HEK293 (cell line): ENCODE data around the gene ABHD17A.

Experiments
- CTCF ChIA-PET: fragments of 350-600 bp; formaldehyde crosslinking; extraction: SDS; loops from one replicate; lab custom pipeline; 2021; ENCODE audit warnings: antibody characterized with exemption; lab: Yijun Ruan, JAX
- POLR2A ChIA-PET: fragments of 300-600 bp; formaldehyde crosslinking; extraction: SDS; loops from one replicate; lab custom pipeline; 2020; ENCODE audit warnings: antibody characterized with exemption, inconsistent platforms; lab: Yijun Ruan, JAX
- H3K27ac ChIP-seq: fragments of 200-500 bp; sonication (Bioruptor generic); 2 replicates; pipeline ENCODE4 v1.5.1; 2014; ENCODE audit warnings: low read depth, low read length, control low read depth, inconsistent platforms; ENCODE audit errors: extremely low read depth
- H3K36me3 ChIP-seq, 2 experiments: fragments of 200-500 bp in 1 of 2; sonication (Bioruptor generic) in 1 of 2; 1 replicate in 1 of 2; 2 replicates in 1 of 2; pipeline ENCODE4 v1.5.1; 2014 to 2017; ENCODE audit warnings: inconsistent platforms in 2 of 2, low read length in 2 of 2; ENCODE audit not compliant: control insufficient read depth in 2 of 2, insufficient read depth in 1 of 2
- H3K4me1 ChIP-seq: fragments of 200-500 bp; sonication (Bioruptor generic); 2 replicates; pipeline ENCODE4 v1.5.1; 2014; ENCODE audit warnings: mild to moderate bottlenecking, low read length, inconsistent platforms; ENCODE audit not compliant: control insufficient read depth, insufficient read depth
- H3K4me3 ChIP-seq: 2 replicates; pipeline ENCODE4 v1.5.1; 2011; ENCODE audit warnings: low read depth, mild to moderate bottlenecking, control low read depth, low read length, moderate library complexity
- H3K9me3 ChIP-seq: fragments of 200-500 bp; sonication (Bioruptor generic); 2 replicates; pipeline ENCODE4 v1.5.1; 2014; ENCODE audit warnings: low read depth, low read length, inconsistent platforms; ENCODE audit not compliant: control insufficient read depth, insufficient read depth
- BCL11A ChIP-seq: fragments of 450-650 bp; formaldehyde crosslinking; IDR thresholded peaks from 2 replicates; pipeline ENCODE4 v1.5.1; 2016; ENCODE audit warnings: low read depth, missing biosample characterization, missing genetic modification characterization
- FEZF1 ChIP-seq: fragments of 450-650 bp; formaldehyde crosslinking; IDR thresholded peaks from 2 replicates; pipeline ENCODE4 v1.5.1; 2016; ENCODE audit warnings: missing biosample characterization, missing genetic modification characterization
- KLF8 ChIP-seq: fragments of 450-650 bp; formaldehyde crosslinking; IDR thresholded peaks from 2 replicates; pipeline ENCODE4 v1.5.1; 2016; ENCODE audit warnings: missing biosample characterization, missing genetic modification characterization
- PRDM4 ChIP-seq: fragments of 450-650 bp; formaldehyde crosslinking; IDR thresholded peaks from 2 replicates; pipeline ENCODE4 v1.5.1; 2017; ENCODE audit warnings: missing biosample characterization, missing genetic modification characterization
- SP2 ChIP-seq: fragments of 450-650 bp; formaldehyde crosslinking; IDR thresholded peaks from 2 replicates; pipeline ENCODE4 v1.5.1; 2016; ENCODE audit warnings: missing biosample characterization, missing genetic modification characterization
- ZBTB48 ChIP-seq: fragments of 450-650 bp; formaldehyde crosslinking; IDR thresholded peaks from 2 replicates; pipeline ENCODE4 v1.5.1; 2016; ENCODE audit warnings: missing biosample characterization, missing genetic modification characterization
- ZBTB6 ChIP-seq: fragments of 450-650 bp; formaldehyde crosslinking; IDR thresholded peaks from 2 replicates; pipeline ENCODE4 v1.5.1; 2017; ENCODE audit warnings: missing biosample characterization, missing genetic modification characterization
- ZBTB8A ChIP-seq: fragments of 450-650 bp; formaldehyde crosslinking; IDR thresholded peaks from 2 replicates; pipeline ENCODE4 v1.5.1; 2016; ENCODE audit warnings: missing biosample characterization, missing genetic modification characterization
- ZFP41 ChIP-seq: fragments of 450-650 bp; formaldehyde crosslinking; IDR thresholded peaks from 2 replicates; pipeline ENCODE4 v1.5.1; 2016; ENCODE audit warnings: missing biosample characterization, missing genetic modification characterization, borderline replicate concordance
- ZNF146 ChIP-seq: fragments of 450-650 bp; formaldehyde crosslinking; IDR thresholded peaks from 2 replicates; pipeline ENCODE4 v1.5.1; 2016; ENCODE audit warnings: missing biosample characterization, missing genetic modification characterization
- ZNF211 ChIP-seq: fragments of 450-650 bp; formaldehyde crosslinking; IDR thresholded peaks from 2 replicates; pipeline ENCODE4 v1.5.1; 2016; ENCODE audit warnings: low read depth, missing biosample characterization, missing genetic modification characterization
- ZNF214 ChIP-seq: fragments of 450-650 bp; formaldehyde crosslinking; IDR thresholded peaks from 2 replicates; pipeline ENCODE4 v1.5.1; 2017; ENCODE audit warnings: missing biosample characterization, mild to moderate bottlenecking, missing genetic modification characterization, borderline replicate concordance
- ZNF23 ChIP-seq: fragments of 450-650 bp; formaldehyde crosslinking; IDR thresholded peaks from 2 replicates; pipeline ENCODE4 v1.5.1; 2016; ENCODE audit warnings: missing biosample characterization, missing genetic modification characterization, borderline replicate concordance
- ZNF416 ChIP-seq: fragments of 450-650 bp; formaldehyde crosslinking; IDR thresholded peaks from 2 replicates; pipeline ENCODE4 v1.5.1; 2016; ENCODE audit warnings: missing biosample characterization, missing genetic modification characterization
- ZNF521 ChIP-seq: fragments of 450-650 bp; formaldehyde crosslinking; IDR thresholded peaks from 2 replicates; pipeline ENCODE4 v1.5.1; 2017; ENCODE audit warnings: missing biosample characterization, mild to moderate bottlenecking, missing genetic modification characterization
- ZNF529 ChIP-seq: fragments of 450-650 bp; formaldehyde crosslinking; IDR thresholded peaks from 2 replicates; pipeline ENCODE4 v1.5.1; 2017; ENCODE audit warnings: missing genetic modification characterization, missing biosample characterization; ENCODE audit not compliant: insufficient replicate concordance
- ZNF549 ChIP-seq: fragments of 450-650 bp; IDR thresholded peaks from 2 replicates; pipeline ENCODE4 v1.5.1; 2018; ENCODE audit warnings: missing biosample characterization, missing genetic modification characterization, mild to moderate bottlenecking, inconsistent platforms, moderate library complexity
- ZNF629 ChIP-seq: fragments of 450-650 bp; formaldehyde crosslinking; IDR thresholded peaks from 2 replicates; pipeline ENCODE4 v1.5.1; 2017; ENCODE audit warnings: missing biosample characterization, missing genetic modification characterization
- ZNF654 ChIP-seq: fragments of 450-650 bp; formaldehyde crosslinking; IDR thresholded peaks from 2 replicates; pipeline ENCODE4 v1.5.1; 2016; ENCODE audit warnings: low read depth, missing biosample characterization, missing genetic modification characterization
- ZNF660 ChIP-seq: fragments of 450-650 bp; IDR thresholded peaks from 2 replicates; pipeline ENCODE4 v1.5.1; 2018; ENCODE audit warnings: missing biosample characterization, mild to moderate bottlenecking, missing genetic modification characterization
- ZNF670 ChIP-seq: fragments of 450-650 bp; formaldehyde crosslinking; IDR thresholded peaks from 2 replicates; pipeline ENCODE4 v1.5.1; 2016; ENCODE audit warnings: missing biosample characterization, missing genetic modification characterization, low read depth
- ZNF677 ChIP-seq: fragments of 450-650 bp; IDR thresholded peaks from 2 replicates; pipeline ENCODE4 v1.5.0; 2018; ENCODE audit warnings: missing biosample characterization, mild to moderate bottlenecking, missing genetic modification characterization, moderate library complexity
- ZNF692 ChIP-seq: fragments of 450-650 bp; formaldehyde crosslinking; IDR thresholded peaks from 2 replicates; pipeline ENCODE4 v1.5.1; 2016; ENCODE audit warnings: missing biosample characterization, missing genetic modification characterization
- ZNF76 ChIP-seq: fragments of 450-650 bp; formaldehyde crosslinking; IDR thresholded peaks from 2 replicates; pipeline ENCODE4; 2016; ENCODE audit warnings: low read depth, missing biosample characterization, missing genetic modification characterization, borderline replicate concordance
- ZSCAN5A ChIP-seq: fragments of 450-650 bp; formaldehyde crosslinking; IDR thresholded peaks from 2 replicates; pipeline ENCODE4 v1.5.1; 2016; ENCODE audit warnings: missing biosample characterization, missing genetic modification characterization
- TF ChIP-seq, protein P1 (sequence below): fragments of 450-650 bp; formaldehyde crosslinking; IDR thresholded peaks from 2 replicates; pipeline ENCODE4 v1.5.1; 2016; ENCODE audit warnings: missing biosample characterization, missing genetic modification characterization

The ABHD17A gene

DNA sequence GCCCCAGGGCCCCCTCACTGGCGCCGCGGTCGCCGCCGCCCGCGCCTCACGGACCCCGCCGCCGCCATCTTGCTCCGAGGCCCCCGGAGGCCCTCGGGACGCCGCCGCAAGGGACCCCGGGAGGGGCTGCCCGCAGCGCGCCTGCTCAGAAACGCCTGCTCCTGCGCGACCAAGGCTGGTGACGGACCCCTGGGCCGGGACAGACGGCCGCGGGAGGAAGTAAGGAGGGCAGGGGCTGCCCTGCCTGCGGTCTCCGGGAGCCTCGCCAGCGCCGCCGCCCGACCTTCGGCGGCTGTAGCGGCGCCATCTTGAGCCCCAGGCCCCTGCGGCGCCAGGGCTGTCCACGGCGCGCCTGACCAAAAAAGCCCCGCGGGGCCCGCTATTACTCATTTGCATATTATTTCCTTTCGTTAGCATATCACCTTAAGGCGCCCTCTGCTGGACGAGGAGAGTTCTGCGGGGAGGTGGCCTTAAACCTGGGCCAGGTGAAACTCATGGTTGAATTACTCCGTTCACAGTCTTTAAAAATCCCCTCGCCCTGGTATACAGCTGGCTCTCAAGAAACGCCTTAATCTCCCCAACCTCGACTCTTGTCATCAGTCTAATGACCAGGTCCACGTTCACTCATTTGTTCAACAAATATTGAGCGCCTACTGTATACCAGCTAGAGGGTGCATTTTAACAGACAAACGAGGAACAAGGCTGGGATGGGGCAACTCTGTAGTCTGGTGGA is 36.7 kb downstream of the ABHD17A start, which contains the start of gene REXO1 (continued):
- TF ChIP-seq ZBTB6 (tag by site-specific recombination) = no peak
- peak; percentile 53; the same call in 1 of the 2 replicates for TF ChIP-seq ZBTB48
- peak; percentile 48 for TF ChIP-seq ZNF629
- TF ChIP-seq ZNF654 = peak; percentile 25; the same call in 1 of the 2 replicates
- TF ChIP-seq KLF8 (tag by site-specific recombination) = peak; percentile 57; the same call in 1 of the 2 replicates
- peak; percentile 24; the same call in 1 of the 2 replicates for TF ChIP-seq ZBTB8A (tag by site-specific recombination)
- peak; percentile 24; the same call in 1 of the 2 replicates for TF ChIP-seq SP2
- peak; percentile 50; the same call in 1 of the 2 replicates for TF ChIP-seq ZSCAN5A (tag by site-specific recombination)
- TF ChIP-seq ZNF692 (tag by site-specific recombination) = peak; percentile 96
- TF ChIP-seq ZNF214 = no peak

DNA sequence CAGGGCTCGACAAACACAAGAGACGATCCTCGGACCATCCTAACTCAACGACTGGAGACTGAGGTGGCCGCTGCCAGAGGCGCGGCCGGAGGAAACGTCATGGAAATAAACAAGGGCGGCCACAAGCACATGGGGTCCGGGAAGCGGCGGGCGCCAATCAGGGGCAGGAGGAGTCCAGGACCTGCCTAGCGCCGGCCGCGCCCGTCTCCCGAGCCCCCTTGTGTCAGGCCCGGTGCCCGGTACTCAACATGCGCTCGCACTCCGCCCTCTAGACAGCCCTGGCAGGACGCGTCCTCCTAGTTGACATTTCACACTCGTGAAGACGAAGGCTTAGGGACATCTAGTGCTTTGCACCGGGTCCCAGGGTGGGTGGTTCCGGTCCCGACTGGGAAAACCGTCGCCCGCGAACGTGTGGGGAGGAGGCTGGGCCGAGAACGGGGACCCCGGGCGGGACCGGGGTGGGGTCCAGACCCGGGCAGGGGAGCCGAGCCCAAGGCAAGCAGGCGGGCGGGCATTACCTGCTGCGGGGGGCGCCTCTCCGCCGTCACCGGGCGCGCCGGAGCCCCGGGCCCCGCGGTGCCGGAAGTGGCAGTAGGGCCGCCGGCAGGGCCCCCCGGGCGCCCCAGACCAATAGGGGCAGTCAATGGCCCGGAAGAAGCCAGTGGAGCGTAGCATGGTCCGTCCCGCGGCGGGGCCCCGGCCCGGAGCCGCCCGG is 37.5 kb downstream of the ABHD17A start:
- Histone ChIP-seq H3K4me1 (peaks cover 2% of the 10 kb centered on the region; the same call in 1 of the 2 replicates), H3K9me3 (no peaks in the 10 kb centered on the region), H3K4me3 (peak overlapping the region; percentile 96), H3K36me3 (peaks cover 0 to 23% of the 10 kb centered on the region in 2 experiments; a peak in 1 of 3 replicates), H3K27ac (peak overlapping the region; percentile 100)
- CTCF ChIA-PET = interaction anchor here (0.7 to 3.1 kb wide), 4 partner anchors 10 to 175 kb away, joined by 4 to 32 read pairs (median 11); no protein-coding TSS in a partner anchor
- POLR2A ChIA-PET = no interaction called here
- TF ChIP-seq PRDM4 (tag by site-specific recombination) (no peak), BCL11A (no peak), FEZF1 (tag by site-specific recombination) (no peak), ZNF660 (tag by site-specific recombination) (no peak), ZNF677 (no peak), ZNF670 (tag by site-specific recombination) (no peak), ZNF146 (tag by site-specific recombination) (no peak), ZNF521 (tag by site-specific recombination) (no peak), ZFP41 (tag by site-specific recombination) (no peak), ZNF529 (tag by site-specific recombination) (no peak), ZNF23 (tag by site-specific recombination) (no peak), ZNF416 (tag by site-specific recombination) (no peak), ZNF549 (tag by site-specific recombination) (no peak), ZNF76 (tag by site-specific recombination) (no peak), ZNF692 (tag by site-specific recombination) (no peak), ZNF211 (tag by site-specific recombination) (no peak)
- TF ChIP-seq, protein P1, sequence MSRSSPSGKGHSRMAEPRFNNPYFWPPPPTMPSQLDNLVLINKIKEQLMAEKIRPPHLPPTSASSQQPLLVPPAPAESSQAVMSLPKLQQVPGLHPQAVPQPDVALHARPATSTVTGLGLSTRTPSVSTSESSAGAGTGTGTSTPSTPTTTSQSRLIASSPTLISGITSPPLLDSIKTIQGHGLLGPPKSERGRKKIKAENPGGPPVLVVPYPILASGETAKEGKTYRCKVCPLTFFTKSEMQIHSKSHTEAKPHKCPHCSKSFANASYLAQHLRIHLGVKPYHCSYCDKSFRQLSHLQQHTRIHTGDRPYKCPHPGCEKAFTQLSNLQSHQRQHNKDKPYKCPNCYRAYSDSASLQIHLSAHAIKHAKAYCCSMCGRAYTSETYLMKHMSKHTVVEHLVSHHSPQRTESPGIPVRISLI (tag by site-specific recombination) = no peak
